HTR-8/SVneo (cell line): ENCODE data around the gene MZB1.
"Not testable (repeated sequence)": the region's sequence is repeated elsewhere in the genome, so short reads cannot be mapped to it uniquely, and the experiment has no call there.

ENCODE experiments used
- DNase-seq: peaks from one replicate; pipeline ENCODE4 v3.0.0; 2011; ENCODE audit warnings: low spot score, mixed read lengths; ENCODE audit not compliant: insufficient read length
- FAIRE-seq: peaks from 2 replicates; lab custom pipeline; 2011; peaks lifted over from hg19 to GRCh38; lab: Jason Lieb, UNC

MZB1 gene

DNA sequence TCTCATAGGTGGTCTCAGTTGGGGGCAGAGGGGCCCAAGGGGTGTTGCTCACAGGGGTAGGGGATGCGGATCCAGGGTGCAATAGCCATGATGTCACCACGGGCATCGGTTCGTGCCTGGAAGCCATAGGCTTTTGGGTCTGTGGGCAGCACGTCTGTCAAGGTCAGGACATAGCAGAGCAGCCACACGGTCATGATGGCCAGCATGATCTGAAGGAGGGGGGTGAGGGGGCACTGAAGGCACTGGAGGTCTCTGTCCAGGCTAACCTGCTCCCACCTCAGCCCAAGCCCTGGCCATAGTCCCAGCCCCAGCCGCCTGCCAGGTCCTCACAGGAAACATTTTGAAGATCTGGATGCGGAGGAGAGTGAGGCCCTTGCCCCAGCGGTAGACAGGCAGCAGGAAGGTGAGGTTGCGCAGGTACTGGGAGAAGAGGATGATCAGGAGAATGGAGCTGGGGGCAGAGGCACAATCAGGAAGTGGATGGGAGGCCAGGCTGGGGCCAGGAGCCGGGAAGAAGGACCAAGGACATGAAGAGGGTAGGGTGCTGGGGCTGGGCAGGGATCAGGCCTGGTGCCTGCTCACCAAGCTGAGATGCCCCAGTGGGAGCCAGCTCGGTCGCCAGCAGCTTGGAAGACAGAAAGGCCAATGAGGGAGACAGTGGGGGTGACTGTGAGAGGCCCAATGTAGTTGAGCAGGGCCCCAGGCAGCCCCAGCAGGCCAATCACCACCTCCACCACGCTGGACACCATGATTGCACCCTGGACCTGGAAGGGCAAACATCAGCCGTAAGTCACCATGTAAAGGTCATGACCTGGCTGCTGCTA is 9.9 kb downstream of the MZB1 start:
- no peak for FAIRE-seq
- DNase-seq: no peak

DNA sequence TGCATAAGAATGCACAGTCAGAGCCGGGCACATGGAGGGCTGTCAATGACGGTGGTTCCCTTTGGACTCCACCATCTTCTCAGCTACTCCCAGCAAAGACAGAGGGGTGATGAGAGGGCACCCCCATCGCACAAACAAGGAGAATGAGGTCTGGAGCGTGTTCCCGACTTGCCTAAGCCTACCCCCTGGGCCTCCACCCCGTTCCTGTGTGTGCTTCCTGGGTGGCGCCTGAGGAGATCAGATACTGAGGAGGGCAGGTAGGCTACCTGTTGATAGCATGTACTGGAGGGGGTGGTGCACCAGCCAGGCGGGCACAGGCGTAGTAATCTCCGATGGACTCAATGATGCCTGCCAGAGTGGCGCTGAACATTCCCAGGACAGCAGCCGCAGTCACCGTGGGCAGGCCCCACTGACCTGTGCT is 10.8 kb downstream of the MZB1 start:
- FAIRE-seq (no peak), DNase-seq (no peak)

- FAIRE-seq (no peak), DNase-seq (no peak)
Measured at GRCh38 chr5:139378101-139378825, 11.4 kb downstream of the MZB1 start.

DNA sequence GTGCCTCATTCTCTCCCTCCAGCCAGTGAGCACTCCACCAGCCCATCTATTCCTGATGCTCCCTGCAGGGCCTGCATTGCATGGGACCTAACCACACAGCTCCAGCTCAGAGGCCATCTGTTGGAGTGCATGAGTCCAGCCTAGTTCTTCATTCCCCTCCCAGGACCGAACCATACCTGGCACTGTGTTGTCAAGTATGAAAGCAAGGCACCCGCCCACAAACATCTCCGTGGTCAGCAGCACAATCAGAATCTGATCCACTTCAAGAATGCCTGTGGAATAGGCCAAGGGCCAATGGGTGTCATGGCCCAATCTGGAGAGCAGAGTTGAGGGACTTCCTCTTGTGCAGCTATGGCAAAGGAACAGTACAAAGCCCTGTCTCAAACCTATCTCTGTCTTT is 12.5 kb downstream of the MZB1 start:
- no peak for FAIRE-seq

GRCh38 chr5:139376364-139376763 is 13.3 kb downstream of the MZB1 start:
- FAIRE-seq: no peak
- DNase-seq: no peak

More for the DNA sequence above, 12.5 kb downstream of the MZB1 start:
- DNase-seq: no peak

GRCh38 chr5:139374909-139375308 is 14.8 kb downstream of the MZB1 start:
- DNase-seq (no peak), FAIRE-seq (no peak)

DNA sequence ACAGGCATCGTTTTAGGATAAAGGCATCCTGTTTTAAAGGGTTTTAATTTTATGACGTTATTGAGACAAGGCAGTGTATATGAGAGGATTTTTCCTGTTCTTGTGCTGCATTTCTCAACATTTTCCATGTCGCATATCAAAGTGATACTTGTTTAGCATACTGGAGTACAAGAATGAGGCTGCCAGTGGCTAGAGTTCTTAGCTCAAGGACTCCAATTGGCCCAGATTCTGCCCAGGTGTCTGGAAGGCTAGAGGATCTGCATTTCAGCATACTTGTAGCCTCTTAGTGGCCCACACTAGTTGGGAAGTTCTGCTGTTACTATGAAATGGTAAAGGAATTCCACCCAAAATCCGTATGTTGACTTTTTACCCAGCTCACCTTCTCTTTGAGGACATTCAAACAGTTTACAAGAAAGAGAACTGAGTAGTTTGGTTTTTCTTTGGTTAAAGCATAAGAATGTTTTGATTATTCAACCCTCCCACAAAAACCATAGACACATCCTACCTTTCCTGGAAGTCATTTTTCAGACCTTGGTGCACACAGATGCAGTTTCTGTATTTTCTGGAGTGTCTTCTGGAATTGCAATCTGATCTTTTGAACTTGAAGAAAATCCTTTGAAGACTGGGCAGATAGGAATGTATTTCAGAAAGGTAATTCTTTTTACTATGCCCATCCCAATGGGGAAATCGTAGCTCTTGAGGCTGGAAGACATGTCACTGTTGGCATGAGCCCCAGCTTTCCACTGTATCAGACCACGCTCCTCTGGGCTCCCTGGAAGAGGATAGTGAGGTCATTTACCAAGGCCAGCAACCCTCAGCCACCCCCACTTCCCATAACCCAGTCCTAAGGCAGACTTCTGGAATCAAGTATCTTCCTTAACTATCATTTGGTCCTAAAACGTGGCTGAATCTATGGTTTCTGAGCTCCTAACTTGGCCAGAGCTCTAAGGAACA is 18.0 kb downstream of the MZB1 start:
- FAIRE-seq (no peak), DNase-seq (no peak)

GRCh38 chr5:139369181-139369580 is 20.5 kb downstream of the MZB1 start:
- DNase-seq (no peak), FAIRE-seq (no peak)

- DNase-seq: no peak
Measured at GRCh38 chr5:139368613-139369012, 21.1 kb downstream of the MZB1 start.

DNA sequence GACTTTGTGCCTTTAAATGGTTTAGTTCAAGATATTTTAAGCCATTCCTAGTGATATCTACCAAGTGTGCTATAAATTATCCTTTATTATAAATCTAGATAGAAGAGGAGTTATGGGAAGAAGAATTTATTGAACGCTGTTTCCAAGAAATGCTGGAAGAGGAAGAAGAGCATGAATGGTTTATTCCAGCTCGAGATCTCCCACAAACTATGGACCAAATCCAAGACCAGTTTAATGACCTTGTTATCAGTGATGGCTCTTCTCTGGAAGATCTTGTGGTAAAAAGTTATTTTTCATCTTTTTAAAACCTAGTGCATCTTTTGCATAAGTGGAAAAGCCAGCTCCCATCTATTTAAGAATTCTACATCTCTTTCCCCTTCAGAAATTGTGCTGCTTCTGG is 25.2 kb downstream of the MZB1 start:
- no peak for FAIRE-seq

More at GRCh38 chr5:139368613-139369012, 21.1 kb downstream of the MZB1 start:
- FAIRE-seq: no peak

GRCh38 chr5:139363937-139364336 is 25.8 kb downstream of the MZB1 start:
- no peak for DNase-seq
- FAIRE-seq: no peak

More for the DNA sequence above, 25.2 kb downstream of the MZB1 start:
- DNase-seq: no peak

DNA sequence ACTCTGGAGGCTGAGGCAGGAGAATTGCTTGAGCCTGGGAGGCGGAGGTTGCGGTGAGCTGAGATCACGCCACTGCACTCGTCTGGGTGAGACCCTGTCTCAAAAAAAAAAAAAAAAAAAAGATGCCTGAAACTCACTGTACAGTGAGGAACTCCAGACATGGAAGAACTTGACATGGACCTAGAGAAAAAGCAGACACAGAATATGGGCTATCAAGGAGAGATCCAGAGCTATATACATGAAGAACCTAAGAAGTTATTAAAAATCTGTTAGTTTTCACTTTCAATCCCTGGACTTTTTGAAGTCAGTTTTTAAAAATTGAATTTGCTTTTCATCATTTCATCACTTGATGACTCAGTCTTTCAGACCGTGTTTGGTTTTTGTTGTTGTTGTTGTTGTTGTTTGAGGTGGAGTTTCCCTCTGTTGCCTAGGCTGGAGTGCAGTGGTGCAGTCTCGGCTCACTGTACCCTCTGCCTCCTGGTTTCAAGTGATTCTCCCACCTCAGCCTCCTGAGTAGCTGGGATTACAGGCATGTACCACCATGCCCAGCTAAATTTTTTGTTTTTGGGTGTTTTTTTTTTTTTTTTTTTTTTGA is 27.8 kb downstream of the MZB1 start:
- DNase-seq (no peak), FAIRE-seq (no peak)

DNA sequence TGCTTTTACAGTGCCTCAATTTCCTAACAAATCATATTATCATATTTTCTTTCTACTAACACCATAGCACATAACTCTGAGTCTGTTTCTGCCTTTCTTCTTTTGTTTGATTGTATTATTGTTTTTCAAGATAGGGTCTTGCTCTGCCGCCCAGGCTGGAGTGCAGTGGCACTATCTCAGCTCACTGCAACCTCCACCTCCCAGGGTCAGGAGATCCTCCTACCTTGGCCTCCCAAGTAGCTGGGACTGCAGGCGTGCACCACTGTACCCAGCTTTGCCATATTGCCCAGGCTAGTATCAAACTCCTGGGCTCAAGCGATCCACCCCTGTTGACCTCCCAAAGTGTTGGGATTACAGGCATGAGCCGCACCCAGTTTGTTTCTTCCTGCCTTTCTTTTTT is 29.3 kb downstream of the MZB1 start:
- FAIRE-seq (no peak), DNase-seq (no peak)

GRCh38 chr5:139358064-139358463 is 31.6 kb downstream of the MZB1 start:
- DNase-seq (no peak), FAIRE-seq (no peak)

- not testable (repeated sequence) for DNase-seq, FAIRE-seq
Measured at GRCh38 chr5:139355900-139356299, 33.8 kb downstream of the MZB1 start.

GRCh38 chr5:139354186-139354585 is 35.5 kb downstream of the MZB1 start:
- DNase-seq (no peak), FAIRE-seq (no peak)

GRCh38 chr5:139347863-139348262 is 41.9 kb downstream of the MZB1 start:
- not testable (repeated sequence) for FAIRE-seq, DNase-seq

DNA sequence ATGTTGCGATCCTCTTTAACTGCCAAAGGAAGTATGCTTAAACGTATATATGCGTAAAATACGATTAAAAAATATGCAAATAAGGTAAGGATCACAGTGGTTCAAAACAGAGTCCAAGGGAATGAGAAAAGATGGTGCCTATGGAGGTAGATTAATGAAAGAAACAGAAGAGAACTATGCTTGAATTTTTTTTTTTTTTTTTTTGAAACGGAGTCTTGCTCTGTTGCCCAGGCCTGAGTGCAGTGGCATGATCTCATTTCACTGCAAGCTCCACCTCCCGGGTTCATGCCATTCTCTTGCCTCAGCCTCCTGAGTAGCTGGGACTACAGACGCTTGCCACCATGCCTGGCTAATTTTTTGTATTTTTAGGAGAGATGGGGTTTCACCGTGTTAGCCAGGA is 44.3 kb downstream of the MZB1 start:
- DNase-seq, FAIRE-seq: not testable (repeated sequence)

DNA sequence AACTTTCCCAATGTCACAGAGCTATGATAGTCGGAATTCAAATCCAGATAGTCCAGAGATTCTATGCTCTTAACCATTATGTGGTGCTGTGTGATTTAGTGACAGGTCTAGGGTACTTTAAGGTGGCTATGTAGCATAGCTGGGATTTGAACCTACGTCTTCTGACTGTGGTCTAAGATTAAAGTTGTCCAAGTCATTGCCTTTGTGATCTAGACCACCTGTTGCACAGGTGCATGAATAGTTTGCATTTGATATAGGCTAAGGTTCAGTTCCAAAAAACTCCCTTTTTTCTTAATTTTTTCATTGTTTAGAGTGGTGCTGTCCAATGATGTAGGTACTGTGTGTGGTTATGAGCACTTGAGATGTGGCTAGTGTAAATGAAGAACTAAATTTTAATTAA is 45.5 kb downstream of the MZB1 start:
- FAIRE-seq: no peak
- DNase-seq: no peak

- no peak for DNase-seq
- no peak for FAIRE-seq
Measured at GRCh38 chr5:139343476-139343875, 46.2 kb downstream of the MZB1 start.
